GM18519 (cell line): ENCODE results near the gene PRSS2.
A peak's percentile ranks its signal among the peaks of the same experiment; 100 is the strongest.

Experiments
- ATAC-seq: cut with Tn5 transposase; IDR thresholded peaks from one replicate; pipeline ENCODE4 v1.9.1; 2021; ENCODE audit warnings: mild to moderate bottlenecking, moderate library complexity; ENCODE audit not compliant: unreplicated experiment, low FRiP score

Gene PRSS2

DNA sequence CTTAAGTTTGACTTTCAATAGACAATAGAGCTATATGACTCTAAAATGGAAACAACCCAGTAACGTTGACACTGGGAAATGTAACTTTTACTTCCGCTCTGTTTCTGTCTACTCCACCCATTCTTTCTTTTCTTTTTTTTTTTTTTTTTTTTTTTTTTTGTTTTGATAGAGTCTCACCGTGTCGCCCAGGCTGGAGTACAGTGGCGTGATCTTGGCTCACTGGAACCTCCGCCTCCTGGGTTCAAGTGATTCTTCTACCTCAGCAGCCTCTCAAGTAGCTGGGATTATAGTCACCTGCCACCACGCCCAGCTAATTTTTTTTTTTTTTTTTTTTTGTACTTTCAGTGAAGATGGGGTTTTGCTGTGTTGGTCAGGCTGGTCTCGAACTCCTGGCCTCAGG, 13.9 kb downstream of the PRSS2 start:
- ATAC-seq = no peak

- ATAC-seq = no peak
Measured at GRCh38 chr7:142785841-142786250, 15.1 kb downstream of the PRSS2 start.

DNA sequence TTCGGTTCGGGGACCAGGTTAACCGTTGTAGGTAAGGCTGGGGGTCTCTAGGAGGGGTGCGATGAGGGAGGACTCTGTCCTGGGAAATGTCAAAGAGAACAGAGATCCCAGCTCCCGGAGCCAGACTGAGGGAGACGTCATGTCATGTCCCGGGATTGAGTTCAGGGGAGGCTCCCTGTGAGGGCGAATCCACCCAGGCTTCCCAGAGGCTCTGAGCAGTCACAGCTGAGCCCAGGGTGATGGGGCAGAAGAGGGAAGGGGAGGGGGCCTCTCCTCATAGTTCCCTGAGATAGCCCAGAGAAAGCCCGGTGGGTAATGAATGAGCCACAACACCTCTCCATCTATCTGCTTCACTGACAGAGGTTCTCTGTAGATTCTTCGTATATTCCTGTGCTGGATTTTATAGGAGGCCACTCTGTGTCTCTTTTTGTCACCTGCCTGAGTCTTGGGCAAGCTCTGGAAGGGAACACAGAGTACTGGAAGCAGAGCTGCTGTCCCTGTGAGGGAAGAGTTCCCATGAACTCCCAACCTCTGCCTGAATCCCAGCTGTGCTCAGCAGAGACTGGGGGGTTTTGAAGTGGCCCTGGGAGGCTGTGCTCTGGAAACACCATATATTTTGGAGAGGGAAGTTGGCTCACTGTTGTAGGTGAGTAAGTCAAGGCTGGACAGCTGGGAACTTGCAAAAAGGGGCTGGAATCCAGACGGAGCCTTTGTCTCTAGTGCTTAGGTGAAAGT, 16.4 kb downstream of the PRSS2 start:
- ATAC-seq = no peak

- ATAC-seq = no peak
Measured at GRCh38 chr7:142787783-142788182, 17.0 kb downstream of the PRSS2 start.

- ATAC-seq = no peak
Measured at GRCh38 chr7:142788303-142789289, 17.8 kb downstream of the PRSS2 start.

- no peak for ATAC-seq
Measured at GRCh38 chr7:142789441-142789840, 18.7 kb downstream of the PRSS2 start.

DNA sequence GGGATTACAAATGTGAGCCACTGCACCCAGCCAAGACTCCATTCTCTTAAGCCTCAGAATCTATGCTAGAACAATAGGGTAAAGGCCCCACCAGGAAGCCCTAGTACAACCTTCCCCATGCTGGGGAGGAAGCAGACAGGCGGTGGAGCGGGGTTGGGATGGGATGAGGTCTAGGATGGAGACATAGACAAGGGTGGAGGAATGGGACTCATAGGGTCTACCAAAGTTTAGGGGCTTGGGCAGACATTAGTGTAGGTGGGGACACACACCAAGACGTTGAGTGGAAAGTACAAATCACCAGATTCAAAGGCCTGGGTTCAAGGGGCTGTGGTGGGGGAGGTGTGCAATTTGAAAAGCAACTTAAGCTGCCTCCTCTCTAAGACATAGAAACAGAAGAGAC, 19.3 kb downstream of the PRSS2 start:
- ATAC-seq = no peak

DNA sequence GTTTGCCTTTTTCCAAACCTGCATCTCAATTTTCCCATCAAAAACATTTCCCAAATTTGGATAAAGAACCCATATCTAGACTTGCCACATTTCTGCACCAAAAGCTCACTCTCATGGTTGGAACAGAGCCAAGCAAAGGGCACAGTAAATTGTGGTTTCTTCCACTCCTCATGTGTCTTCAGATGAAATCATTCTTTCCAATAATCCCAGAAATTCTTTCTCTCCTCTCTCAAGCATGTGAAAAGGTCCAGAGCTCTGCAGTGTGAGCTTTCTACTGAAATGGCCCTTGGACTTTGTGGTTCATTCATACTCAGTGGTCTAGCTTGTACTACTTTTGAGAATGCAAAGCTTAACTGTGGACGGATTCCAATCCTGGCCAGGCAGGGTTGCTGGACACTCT, 19.8 kb downstream of the PRSS2 start:
- ATAC-seq = no peak

DNA sequence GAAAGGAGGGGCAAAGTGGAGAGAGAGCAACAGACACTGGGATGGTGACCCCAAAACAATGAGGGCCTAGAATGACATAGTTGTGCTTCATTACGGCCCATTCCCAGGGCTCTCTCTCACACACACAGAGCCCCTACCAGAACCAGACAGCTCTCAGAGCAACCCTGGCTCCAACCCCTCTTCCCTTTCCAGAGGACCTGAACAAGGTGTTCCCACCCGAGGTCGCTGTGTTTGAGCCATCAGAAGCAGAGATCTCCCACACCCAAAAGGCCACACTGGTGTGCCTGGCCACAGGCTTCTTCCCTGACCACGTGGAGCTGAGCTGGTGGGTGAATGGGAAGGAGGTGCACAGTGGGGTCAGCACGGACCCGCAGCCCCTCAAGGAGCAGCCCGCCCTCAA, 20.7 kb downstream of the PRSS2 start:
- no peak for ATAC-seq

GRCh38 chr7:142792129-142792528, 21.4 kb downstream of the PRSS2 start:
- ATAC-seq = no peak

GRCh38 chr7:142792593-142792992, 21.8 kb downstream of the PRSS2 start:
- no peak for ATAC-seq

GRCh38 chr7:142793156-142793555, 22.4 kb downstream of the PRSS2 start:
- ATAC-seq = no peak

DNA sequence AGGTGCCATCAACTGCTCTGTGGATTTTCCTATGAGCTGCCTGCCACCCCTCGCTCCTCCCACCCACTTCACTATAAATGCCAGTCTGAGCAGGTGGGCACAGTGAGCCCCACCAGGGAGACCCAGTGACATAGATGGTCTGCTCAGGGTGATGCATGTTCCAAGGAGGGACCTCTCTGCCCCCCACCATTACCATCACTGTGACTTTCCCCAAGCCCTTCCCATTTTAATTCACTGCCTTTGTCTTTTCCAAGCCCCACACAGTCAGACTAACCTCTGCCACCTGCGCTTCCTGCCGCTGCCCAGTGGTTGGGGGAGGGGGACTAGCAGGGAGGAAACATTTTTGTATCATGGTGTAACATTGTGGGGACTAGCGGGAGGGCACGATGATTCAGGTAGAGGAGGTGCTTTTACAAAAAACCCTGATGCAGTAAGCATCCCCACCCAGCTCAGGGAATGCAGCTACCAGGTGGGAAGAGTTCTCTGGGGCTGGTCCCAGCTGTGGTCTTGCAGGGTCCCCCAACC, 24.6 kb downstream of the PRSS2 start:
- ATAC-seq = no peak

- ATAC-seq = no peak
Measured at GRCh38 chr7:142796001-142796500, 25.3 kb downstream of the PRSS2 start.

- peak; percentile 29 for ATAC-seq
Measured at GRCh38 chr7:142796501-142797390, 26.0 kb downstream of the PRSS2 start.

- ATAC-seq = peak; percentile 6
Measured at GRCh38 chr7:142797391-142798377, 26.9 kb downstream of the PRSS2 start.

DNA sequence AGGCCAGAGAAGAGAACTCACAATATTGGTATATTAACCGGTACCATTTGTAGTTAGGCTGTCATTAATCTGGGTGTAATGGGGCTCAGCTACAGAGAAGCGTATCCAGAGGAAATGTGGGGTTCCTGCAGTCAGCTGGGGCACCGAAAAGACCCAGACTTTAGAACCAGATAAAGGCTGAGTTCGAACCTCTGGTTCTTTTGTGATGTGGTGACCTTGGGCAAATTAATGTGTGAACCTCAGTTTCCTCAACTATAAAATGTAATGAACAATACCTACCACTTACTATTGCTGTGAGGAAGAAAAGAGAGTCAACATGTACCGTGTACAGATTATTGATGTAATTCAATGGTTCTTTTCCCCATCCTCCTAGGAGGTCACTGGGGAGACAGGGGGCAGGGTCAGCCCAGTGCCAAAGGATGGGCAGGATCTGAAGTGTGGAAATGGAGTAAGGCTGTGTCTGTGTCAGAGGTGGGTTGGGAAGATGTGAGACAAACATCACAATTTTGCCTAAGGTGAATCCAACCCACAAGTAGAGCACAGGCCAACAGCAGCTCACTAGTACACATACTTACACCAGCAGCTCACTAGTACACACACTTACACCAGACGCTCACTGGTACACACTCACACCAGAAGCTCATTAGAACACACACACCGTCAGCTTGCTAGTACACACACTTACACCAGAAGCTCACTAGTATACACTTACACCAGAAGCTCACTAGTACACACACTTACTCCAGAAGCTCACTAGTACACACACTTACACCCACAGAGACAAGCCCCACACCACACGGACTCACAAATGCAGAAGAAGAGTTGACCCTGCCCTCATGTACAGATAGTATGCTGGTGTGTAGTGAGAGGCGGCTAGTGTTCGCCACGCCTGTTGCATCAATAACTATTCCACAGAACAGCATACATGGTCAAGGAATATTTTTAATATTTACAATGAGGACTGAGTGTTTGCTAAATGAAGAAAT, 28.0 kb downstream of the PRSS2 start:
- ATAC-seq = no peak

DNA sequence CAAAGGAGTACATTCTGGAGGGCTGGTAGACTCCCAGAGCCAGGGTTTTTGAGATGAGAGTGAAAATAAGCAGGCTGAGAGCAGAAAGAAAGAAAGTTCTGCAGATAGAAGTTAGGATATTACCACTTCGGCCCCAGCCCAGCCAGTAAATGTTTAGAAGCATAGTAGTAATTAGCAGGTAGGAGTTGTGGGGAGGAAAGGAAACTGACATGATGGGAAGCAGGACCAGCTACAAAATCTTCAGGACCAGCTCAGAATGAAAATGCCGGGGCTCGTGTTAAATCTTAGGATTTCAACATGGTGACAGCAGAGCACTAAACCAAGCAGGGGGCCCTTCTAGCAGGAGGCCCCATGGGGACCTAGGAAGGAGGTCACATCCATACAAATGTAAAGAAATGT, 28.7 kb downstream of the PRSS2 start:
- no peak for ATAC-seq
